NCI-H128 (cell line): ENCODE results near the gene EPAS1.

Experiments
- DNase-seq: peaks from one replicate; lab custom pipeline; 2025; ENCODE audit not compliant: unreplicated experiment; lab: John Stamatoyannopoulos, UW

Gene EPAS1

DNA sequence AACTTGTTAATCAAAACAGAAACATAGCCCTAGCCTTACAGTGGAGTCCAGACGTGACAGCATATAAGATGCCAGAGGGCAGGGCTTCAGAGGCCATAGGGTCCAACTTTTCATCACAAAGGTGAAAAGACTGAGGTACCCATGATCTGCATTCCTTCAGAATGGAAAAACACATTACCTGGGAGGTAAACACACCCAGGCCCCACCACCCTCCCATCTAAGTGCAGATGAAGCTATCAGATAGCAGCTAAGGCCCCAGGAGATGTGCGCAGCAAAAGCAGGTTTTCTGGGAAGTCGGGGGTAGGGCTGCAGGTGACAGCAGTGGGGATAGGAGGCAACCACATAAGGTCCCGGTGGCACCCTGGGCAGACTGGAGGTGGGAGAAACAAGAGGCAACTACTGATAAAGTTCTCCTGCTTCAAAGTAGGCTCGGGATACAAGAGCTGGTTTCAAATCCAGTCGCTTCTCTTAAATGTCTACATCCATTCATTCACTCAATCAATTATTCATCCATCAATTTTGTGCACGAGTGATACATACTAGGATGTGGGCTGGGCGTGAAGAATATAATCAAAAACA lies 107.1 kb downstream of the EPAS1 start:
- no peak for DNase-seq

DNA sequence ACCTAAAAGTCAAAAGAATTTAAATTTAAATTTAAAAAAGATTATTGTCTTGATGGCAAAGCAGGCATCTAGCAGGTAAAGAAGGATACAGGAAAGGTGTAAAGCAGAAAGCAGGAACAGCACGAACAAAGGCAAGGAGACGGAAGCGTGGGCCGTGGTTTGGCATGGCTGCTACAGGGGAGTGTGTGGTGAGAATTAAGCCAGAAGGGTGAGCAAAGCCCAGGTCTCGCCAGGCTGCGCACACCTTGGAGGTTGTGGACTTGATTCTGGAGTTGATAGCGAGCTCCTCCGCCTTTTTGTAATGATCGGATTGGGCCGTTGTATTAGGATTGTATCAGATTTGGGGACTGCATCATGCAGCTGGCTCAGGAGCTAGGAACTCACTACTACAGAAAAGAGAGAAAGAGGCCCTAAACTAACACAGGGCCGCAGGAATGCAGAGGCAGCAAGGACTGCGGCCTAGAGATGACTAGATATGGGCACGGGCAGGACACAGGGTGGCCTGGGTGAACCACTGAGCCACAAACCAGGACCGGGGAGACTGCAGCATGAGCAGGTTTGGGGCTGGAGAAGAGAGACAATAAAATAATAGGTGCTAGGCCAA lies 110.7 kb downstream of the EPAS1 start:
- DNase-seq, result no peak

DNA sequence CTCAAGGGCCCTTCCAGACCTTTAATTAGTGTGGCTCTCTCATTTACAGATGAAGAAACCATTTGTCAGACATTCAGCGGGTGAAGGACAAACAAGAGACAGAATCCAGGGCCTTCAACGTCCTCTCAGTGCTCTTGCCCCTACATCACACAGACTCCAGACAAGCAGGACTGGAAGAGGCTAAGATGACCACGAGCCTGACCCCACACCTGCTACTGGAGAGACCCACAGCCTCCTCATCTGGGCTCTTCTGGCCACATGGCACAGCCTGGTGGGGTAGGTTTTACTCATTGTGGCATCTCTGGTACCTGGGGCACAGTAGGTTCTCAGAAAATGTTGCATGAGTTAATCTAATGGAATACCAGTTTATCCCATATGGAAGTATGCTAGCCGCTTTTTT lies 112.5 kb downstream of the EPAS1 start:
- DNase-seq, result no peak

DNA sequence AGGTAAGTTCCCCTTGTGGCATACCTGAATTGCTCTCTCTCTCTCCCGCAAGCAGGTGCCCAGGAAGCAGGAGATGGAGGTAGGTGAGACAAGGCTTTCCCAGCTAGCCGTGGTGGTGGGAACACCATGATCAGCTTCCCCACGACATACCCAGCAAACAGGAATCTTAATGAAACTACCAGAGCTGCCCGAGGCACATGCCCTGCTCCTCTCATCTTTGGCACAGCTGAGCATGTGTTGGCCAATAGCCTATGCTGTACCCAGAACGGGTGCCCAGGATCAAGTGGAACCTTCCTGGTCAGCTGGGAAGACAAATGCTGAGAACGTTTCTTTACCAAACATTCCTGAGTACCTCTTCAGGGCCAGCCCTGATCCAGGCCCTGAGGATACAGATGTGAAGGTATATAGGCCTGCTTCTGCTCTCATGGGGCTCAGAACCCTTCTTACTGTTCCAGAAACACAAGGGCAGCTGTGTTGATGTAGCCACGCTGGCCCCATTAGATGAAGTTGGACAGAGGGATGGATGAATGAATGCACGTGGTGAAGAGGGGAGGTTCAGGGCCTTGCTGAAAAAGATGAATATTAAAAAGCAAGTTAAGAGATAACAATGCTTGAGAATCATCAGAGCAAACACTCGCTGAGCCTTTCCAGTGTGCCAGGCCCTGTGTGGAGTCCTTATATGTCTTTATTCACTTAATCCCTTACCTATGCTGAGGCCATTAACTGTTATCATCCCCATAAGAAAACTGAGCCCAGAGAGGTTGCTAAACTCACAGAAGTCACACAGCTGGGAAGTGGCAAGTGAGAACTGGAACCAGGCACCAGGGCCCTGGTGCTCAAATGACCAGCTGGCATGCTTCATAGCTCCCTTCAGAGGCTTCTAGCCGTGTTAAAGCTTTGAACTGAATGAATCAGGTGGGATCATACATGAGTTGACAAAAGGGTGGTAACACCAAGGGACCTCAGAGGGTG lies 113.4 kb downstream of the EPAS1 start:
- DNase-seq, result no peak

DNA sequence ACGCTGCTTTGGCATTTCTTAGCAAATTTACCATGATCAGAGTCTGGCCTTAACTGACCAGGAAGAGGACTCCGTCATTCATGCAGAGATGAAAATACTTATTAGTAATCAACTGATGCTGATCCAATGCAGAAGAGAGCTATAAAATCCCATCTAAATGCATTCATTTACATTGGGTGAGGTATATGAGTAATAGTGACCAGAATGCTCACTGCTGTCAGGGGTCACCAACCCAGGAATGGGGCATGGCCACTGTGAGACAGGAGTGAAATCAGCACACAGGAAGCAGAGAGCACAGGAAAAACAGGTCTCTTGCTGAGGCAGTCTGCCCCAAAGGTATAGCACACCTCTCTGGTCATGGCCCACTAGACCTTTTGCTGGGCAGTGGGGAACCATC lies 114.0 kb downstream of the EPAS1 start:
- no peak for DNase-seq

DNA sequence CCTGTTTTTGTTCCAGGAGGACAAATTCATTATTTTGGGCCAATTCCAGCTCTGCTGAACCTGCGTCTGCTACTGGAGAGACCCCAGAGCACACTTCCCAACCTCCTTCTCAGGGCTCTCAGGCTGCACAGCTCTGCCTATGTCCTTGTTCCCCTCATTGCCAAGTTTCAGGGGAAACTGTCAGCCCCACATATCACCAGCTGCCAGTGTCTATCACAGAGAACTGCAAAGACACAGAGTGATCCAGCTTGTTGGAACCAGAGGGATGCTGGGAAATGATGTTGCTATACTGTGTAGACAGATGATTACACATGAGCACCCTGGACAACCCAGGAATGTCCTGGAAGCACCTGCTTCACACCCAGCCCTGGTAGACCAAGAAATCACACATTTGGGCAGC lies 114.8 kb downstream of the EPAS1 start:
- DNase-seq, result no peak

DNA sequence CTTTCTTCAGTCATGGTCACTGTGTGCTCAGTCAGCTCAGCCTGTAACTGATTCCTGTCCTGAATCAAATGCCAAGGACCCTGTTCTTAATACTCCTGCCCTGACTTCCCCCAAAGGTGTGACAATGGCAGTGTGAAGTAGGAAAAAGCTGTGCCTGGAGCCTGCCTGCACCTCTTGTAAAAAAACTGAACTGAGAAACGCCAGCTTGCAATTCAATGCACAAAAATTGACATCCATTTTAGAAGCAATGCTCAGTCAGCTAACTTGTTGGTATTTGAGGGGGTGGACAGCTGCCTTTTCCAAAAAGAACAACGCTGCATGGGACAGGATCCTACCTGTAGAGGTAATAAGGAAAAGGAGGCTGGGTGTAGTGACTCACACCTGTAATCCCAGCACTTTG lies 115.9 kb downstream of the EPAS1 start:
- no peak for DNase-seq

DNA sequence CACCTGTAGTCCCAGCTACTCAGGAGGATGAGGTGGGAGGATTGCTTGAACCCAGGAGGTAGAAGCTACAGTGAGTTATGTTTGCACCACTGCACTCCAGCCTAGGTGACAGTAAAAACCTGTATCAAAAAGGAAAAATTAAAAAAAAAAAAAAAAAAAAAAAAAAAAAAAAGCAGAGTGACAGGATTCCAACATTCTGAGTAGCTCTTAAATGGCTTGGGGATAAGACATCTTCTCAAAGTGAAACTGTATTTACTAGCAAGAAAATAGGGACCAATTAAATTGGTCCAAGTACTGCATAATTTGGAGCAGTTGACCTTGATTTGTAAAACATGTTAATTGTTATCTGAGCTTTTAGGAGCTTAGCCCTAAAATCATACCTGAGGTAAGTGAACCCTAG lies 116.4 kb downstream of the EPAS1 start:
- no peak for DNase-seq

DNA sequence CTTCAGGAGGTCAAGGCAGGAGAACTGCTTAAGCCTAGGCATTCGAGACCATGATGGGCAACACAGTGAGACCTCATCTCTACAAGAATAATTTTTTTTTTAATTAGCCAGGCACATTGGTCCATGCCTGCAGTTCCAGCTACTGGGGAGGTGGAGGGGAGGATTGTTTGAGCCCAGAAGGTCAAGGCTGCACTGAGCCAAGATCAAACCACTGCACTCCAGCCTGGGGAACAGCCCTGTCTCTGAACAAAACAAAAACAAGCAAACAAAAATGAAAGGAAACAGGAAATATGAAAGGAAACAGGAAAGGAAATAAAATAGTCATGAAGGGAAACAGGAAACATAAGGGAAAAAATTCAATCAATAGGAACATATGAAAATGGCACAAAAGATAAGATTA lies 117.5 kb downstream of the EPAS1 start:
- DNase-seq, result no peak

DNA sequence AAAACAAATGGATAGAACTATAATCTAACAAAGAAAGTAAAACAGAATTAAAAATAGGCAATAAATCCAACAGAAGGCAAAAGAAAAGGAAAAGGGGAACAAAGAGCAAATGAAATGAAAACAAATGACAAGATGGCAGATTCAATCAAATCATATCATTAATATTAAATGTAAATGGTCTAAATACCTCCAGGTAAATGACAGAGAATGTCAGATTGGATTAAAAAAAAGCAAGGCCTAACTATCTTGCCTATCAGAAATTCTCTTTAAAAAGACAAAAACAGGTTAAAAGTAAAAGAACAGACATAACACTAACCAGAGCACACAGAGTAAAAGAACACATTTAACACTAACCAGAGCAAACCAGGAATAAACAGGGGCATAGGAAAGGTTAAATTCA lies 119.1 kb downstream of the EPAS1 start:
- DNase-seq, result no peak

DNA sequence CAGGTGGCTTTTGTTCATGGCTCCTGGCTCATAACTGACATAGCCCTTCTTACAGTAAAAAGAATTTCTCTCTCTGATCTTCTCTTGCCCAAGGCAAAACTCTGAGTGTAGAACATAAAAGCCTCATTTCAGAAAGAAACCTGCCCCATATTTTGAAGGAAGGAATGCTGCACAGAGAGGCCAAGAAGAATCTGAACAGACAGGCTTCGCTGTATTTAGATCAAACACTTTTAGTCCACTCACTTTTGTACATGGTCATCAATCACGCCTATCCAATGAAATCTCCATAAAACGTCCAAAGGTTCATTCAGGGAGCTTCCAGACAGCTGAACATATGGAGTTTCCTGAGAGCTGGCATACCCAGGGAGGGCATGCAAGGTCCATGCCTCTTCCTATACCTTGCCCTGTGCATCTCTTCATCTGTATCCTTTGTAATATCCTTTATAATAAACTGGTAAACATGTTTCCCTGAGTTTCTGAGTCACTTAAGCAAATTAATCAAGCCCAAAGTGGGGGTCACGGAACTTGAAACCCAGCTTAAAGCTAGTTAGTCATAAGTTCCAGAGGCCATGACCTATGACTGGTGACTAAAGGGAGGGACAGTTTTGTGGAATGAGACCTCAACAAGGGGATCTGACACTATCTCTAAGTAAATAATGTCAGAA lies 119.7 kb downstream of the EPAS1 start:
- no peak for DNase-seq

DNA sequence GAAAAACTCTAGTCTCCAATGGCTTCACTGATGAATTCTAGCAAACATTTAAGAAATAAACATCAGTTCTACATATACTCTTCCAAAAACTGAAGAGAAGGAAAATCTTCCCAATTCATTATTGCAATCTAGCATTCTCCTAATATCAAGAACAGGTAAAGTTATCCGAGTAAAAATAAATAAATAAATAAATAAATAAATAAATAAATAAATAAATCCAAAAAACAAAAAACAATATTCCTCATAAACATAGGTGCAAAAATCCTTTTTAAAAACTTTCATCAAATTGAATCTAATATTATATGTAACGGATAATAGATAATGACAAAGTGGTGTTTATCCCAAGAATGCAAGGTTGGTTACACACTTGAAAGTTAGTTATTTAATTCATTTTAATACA lies 123.7 kb downstream of the EPAS1 start:
- no peak for DNase-seq

DNA sequence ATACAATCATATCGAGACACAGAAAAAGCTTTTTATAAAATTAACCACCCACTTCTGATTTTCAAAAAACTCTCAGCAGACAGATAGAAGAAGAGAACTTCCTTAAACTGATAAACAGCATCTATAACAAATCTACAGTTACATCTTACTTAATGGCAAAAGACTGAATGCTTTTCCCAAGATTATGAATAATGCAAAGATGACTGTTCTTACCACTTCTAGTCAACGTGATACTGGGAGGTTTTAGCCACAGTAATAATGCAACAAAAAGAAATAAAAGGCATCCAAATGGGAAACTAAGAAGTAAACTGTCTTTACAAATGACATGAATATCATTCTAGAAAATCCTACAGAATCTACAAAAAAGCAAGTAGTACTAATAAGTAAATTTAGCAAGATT lies 124.2 kb downstream of the EPAS1 start:
- no peak for DNase-seq

DNA sequence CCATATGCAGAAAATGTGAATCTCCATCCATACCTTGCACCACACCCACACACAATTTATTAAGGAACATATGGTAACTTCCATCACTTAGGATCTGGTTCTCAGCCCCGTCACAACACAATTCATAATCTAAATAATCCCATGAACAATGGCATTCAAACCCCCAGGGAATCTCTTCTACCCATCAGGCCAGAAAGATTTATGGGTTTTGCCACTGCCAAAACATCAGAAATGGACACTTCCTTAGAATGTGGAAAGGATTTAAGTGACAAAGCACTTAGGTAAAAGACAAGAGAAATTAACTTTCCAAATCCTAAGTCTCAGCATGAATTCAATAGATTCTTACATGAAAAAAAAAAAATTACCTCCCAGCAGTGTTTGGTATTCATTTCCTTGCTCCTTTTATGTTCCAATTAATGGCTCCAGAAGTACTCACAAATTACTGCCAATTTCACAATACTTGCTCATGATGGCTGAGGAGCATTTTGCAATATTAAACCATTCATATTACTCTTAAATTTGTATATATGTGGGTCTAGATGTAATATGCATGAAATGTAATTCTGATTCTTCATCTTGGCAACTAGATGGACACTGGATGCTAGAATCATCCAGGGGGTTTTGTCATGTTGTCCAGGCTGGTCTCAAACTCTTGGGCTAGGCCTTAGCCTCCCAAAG lies 125.6 kb downstream of the EPAS1 start:
- no peak for DNase-seq

DNA sequence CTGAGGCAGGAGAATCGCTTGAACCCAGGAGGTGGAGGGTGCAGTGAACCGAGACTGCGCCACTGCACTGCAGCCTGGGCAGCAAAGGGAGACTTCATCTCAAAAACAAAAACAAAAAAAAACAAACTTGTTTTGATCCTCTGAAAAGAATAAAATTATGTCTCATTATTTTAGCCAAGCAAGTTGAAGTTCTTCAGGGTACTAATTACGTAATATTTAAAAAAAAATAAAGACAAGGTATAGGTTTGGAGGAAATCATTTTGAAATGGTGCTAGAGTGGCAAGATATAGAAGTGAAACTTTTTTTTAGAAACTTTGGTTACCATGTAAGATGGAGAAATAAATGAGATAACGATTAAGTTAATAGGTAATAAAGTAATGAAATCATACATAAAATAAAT lies 127.7 kb downstream of the EPAS1 start:
- DNase-seq, result no peak

DNA sequence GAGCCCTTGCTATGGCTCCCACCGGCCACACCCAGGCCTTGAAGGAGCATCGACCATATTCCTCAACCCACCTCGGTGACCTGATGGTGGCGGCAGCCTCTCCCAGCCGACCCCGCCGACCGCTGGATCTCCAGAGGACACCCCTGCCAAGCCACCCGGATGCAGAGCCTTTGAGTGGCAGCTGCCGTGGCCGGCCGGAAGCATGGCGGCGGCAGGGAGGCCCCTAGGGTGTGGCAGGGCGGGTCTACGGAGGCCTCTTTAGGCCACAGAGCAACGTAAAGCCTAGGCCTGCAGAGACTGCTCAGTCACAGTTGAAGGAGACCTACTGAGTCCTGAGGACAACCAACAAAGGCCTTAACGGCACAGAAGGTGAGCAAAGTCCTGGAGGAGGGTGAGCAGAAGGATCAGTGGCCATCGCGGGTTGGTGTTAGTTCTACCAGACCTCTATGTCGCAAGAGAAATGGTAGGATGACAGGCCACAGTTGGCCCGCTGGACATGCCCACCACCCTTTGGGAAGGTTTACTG lies 131.8 kb downstream of the EPAS1 start:
- no peak for DNase-seq

DNA sequence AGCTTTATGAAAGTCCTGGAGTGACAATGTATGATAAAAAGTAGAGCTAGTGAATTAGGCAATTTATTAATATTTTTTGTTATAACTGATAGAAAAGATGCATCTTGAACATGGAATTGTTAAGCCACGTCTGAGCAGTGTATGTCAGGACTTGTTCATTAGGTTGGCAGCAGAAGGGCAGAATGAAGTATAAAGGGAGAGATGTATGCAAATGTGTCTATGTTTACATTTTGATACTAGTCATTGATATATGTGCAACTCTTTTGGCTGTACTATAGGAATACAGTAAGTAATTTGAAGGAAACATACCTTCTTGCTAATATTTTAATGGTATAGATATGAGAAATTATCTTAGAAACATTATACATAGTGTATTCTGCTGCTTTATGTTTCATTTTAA lies 133.2 kb downstream of the EPAS1 start:
- no peak for DNase-seq

DNA sequence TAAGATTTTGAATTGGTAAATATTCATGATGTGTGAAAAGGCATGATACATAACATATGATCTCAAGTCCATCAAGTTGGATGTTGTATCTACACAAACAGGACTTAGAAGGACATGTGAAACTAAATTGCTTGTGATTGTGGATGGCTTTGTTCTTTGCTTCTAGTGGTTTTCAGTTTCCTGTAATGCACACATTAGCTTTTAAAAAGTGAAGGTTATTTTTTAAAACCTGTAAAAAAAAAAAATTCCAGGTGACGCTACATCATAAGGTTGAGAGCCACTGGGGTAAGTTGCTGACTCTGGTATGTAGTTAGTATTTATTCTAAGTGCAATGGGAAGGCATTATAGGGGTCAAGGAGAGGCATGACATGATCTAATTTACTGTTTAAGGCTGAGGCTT lies 133.8 kb downstream of the EPAS1 start:
- DNase-seq, result no peak

DNA sequence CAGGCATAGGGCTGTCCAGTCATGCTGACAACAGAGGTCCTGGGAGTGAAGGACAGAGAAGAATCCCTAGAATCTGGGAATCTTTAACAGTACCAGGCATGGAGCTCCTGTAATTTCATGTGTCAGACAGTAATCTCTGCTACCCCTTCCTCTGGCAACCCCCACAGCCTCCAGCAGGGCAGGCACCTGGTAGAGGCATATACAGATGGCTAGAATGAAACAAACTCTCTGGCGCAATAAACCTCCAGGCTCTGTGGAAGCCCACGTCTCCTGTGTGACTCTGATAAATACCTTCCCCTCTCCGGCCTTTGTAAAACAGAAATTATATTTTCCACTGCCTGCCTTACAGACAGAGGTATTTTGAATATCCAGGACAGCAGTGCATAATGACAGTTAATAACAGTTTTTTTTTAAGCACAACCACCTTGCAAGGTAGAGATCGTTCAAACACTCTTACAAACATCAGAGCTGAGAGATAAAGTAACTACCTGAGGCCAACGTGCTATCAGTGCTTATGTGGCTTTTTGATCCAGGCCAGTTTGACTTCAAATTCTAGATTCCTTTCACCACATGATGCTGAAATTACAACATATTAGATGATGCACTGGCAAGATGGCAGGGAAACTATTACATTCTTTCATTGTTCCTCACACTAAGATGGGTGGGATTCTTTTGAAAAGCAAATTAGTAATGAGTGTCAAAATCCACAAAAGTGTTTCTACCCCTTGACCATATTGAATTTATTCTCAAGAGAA lies 134.5 kb downstream of the EPAS1 start:
- no peak for DNase-seq

DNA sequence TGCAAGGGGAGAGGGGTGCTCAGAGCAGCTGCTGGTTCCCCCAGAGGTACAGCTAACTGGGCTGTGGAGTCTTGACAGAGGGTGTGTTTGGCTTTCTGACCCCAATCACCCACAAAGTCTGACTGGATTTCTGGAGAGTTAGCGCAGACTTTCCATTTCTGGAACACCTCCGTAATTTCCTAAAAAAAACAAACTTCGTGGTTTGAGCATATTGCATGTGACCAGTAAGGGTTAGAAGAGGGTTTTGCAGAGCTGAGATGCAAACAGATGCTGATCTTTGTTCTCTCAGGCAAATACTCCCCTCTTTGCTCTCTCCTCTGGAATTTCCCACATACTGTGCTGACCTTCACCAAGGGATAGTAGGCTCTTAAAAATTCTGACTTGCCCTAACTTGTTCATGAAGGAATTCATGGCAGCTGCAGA lies 137.7 kb downstream of the EPAS1 start:
- DNase-seq, result no peak
